CD4-positive, alpha-beta T cell treated with Interleukin-2 at 100 ng/mL for 4 hours (primary cell): Measurements from ENCODE around the gene ADH4.
A peak's percentile ranks its signal among the peaks of the same experiment; 100 is the strongest.
"Not testable (repeated sequence)": the region's sequence is repeated elsewhere in the genome, so short reads cannot be mapped to it uniquely, and the experiment has no call there.

Experiments used
- DNase-seq: peaks from one replicate; pipeline ENCODE4 v3.0.0-alpha.2; 2020; ENCODE audit warnings: low spot score

Gene ADH4

GRCh38 chr4:99134586-99134985 lies 9.5 kb downstream of the ADH4 start:
- no peak for DNase-seq

GRCh38 chr4:99131378-99131777 lies 12.7 kb downstream of the ADH4 start:
- DNase-seq = no peak

- DNase-seq = no peak
Observed at GRCh38 chr4:99126376-99126775, 17.7 kb downstream of the ADH4 start.

GRCh38 chr4:99121008-99121407 lies 23.1 kb downstream of the ADH4 start:
- DNase-seq = no peak

GRCh38 chr4:99120501-99120900 lies 23.6 kb downstream of the ADH4 start:
- no peak for DNase-seq

- DNase-seq = no peak
Observed at GRCh38 chr4:99117876-99118693, 26.0 kb downstream of the ADH4 start.

- DNase-seq = not testable (repeated sequence)
Observed at GRCh38 chr4:99117122-99117841, 26.8 kb downstream of the ADH4 start.

GRCh38 chr4:99109286-99109685 lies 34.8 kb downstream of the ADH4 start:
- not testable (repeated sequence) for DNase-seq

- no peak for DNase-seq
Observed at GRCh38 chr4:99104153-99104552, 39.9 kb downstream of the ADH4 start.

- no peak for DNase-seq
Observed at GRCh38 chr4:99103166-99103565, 40.9 kb downstream of the ADH4 start.

- DNase-seq = no peak
Observed at GRCh38 chr4:99102634-99103033, 41.5 kb downstream of the ADH4 start.

GRCh38 chr4:99100876-99101275 lies 43.2 kb downstream of the ADH4 start:
- DNase-seq = no peak

- not testable (repeated sequence) for DNase-seq
Observed at GRCh38 chr4:99099814-99100213, 44.3 kb downstream of the ADH4 start.

GRCh38 chr4:99099311-99099710 lies 44.8 kb downstream of the ADH4 start:
- no peak for DNase-seq

GRCh38 chr4:99091841-99092240 lies 52.3 kb downstream of the ADH4 start:
- not testable (repeated sequence) for DNase-seq

- no peak for DNase-seq
Observed at GRCh38 chr4:99091216-99091575, 52.9 kb downstream of the ADH4 start.

GRCh38 chr4:99090481-99091215 lies 53.4 kb downstream of the ADH4 start:
- DNase-seq = no peak

- peak; percentile 85 for DNase-seq
Observed at GRCh38 chr4:99088481-99089365, 55.4 kb downstream of the ADH4 start, which contains the start of gene ADH5. Gene ADH5 (minus strand): TSS chr4:99088788. CDS start chr4:99088700, 88 bp downstream.

GRCh38 chr4:99088023-99088449 lies 56.1 kb downstream of the ADH4 start:
- peak; percentile 18 for DNase-seq

- DNase-seq = no peak
Observed at GRCh38 chr4:99084595-99084994, 59.5 kb downstream of the ADH4 start.

GRCh38 chr4:99082192-99082591 lies 61.9 kb downstream of the ADH4 start:
- no peak for DNase-seq

- not testable (repeated sequence) for DNase-seq
Observed at GRCh38 chr4:99080869-99081268, 63.2 kb downstream of the ADH4 start.
